SK-N-SH treated with all-trans-retinoic acid at 6 μM for 48 hours (cell line): ENCODE measurements around the gene APOB.

Source experiments
- ATAC-seq: fragments of 200-7000 bp; cut with Tn5 transposase; 3 replicates; pipeline ENCODE4 v1.9.1; 2020; ENCODE audit warnings: mild to moderate bottlenecking, moderate library complexity
- ARNTL ChIP-seq: fragments of 450-650 bp; formaldehyde crosslinking; IDR thresholded peaks from 2 replicates; pipeline ENCODE4 v1.5.0; 2020; ENCODE audit warnings: low read depth, mild to moderate bottlenecking, moderate library complexity, borderline replicate concordance
- BACH2 ChIP-seq: fragments of 250-450 bp; sonication (Bioruptor Pico); IDR thresholded peaks from 2 replicates; pipeline ENCODE4 v1.9.0; 2021; ENCODE audit warnings: mild to moderate bottlenecking, borderline replicate concordance
- CSDC2 ChIP-seq: fragments of 250-450 bp; sonication (Bioruptor Pico); IDR thresholded peaks from 2 replicates; pipeline ENCODE4 v1.5.0; 2020; ENCODE audit warnings: mild to moderate bottlenecking, moderate library complexity
- ESRRG ChIP-seq: fragments of 250-450 bp; sonication (Bioruptor Pico); IDR thresholded peaks from 2 replicates; pipeline ENCODE4 v1.6.1; 2021; ENCODE audit warnings: mild to moderate bottlenecking
- ISL1 ChIP-seq: fragments of 250-450 bp; sonication (Bioruptor Pico); IDR thresholded peaks from 2 replicates; pipeline ENCODE4 v2.1.2; 2022; ENCODE audit warnings: mild to moderate bottlenecking, moderate library complexity
- OSR1 ChIP-seq: fragments of 250-450 bp; sonication (Bioruptor Pico); IDR thresholded peaks from 2 replicates; pipeline ENCODE4 v1.8.0; 2022; ENCODE audit warnings: moderate library complexity, mild to moderate bottlenecking, inconsistent platforms
- PPARA ChIP-seq: fragments of 250-450 bp; sonication (Bioruptor Pico); IDR thresholded peaks from 2 replicates; pipeline ENCODE4 v1.5.0; 2020; ENCODE audit warnings: mild to moderate bottlenecking, borderline replicate concordance
- RARB ChIP-seq: fragments of 250-450 bp; sonication (Bioruptor Pico); IDR thresholded peaks from 2 replicates; pipeline ENCODE4 v1.8.0; 2021; ENCODE audit warnings: mild to moderate bottlenecking, moderate library complexity
- SNAI2 ChIP-seq: fragments of 250-450 bp; sonication (Bioruptor Pico); IDR thresholded peaks from 2 replicates; pipeline ENCODE4 v1.5.0; 2020; ENCODE audit warnings: mild to moderate bottlenecking, moderate library complexity
- TCF4 ChIP-seq: fragments of 250-450 bp; sonication (Bioruptor Pico); IDR thresholded peaks from 2 replicates; pipeline ENCODE4 v1.8.0; 2021; ENCODE audit warnings: mild to moderate bottlenecking, moderate library complexity, borderline replicate concordance
- TOX ChIP-seq: fragments of 250-450 bp; sonication (Bioruptor Pico); IDR thresholded peaks from 2 replicates; pipeline ENCODE4 v1.8.0; 2021; ENCODE audit warnings: mild to moderate bottlenecking, moderate library complexity, borderline replicate concordance
- ZC3H10 ChIP-seq: fragments of 250-450 bp; sonication (Bioruptor Pico); IDR thresholded peaks from 2 replicates; pipeline ENCODE4 v1.5.1; 2021; ENCODE audit warnings: mild to moderate bottlenecking, moderate library complexity
- ZFP30 ChIP-seq: fragments of 450-650 bp; formaldehyde crosslinking; IDR thresholded peaks from 2 replicates; pipeline ENCODE4 v1.5.0; 2022; ENCODE audit warnings: mild to moderate bottlenecking, moderate library complexity
- ZNF70 ChIP-seq: fragments of 450-650 bp; formaldehyde crosslinking; IDR thresholded peaks from 2 replicates; pipeline ENCODE4 v1.5.0; 2020; ENCODE audit warnings: mild to moderate bottlenecking, moderate library complexity
- ZNF8 ChIP-seq: fragments of 450-650 bp; formaldehyde crosslinking; IDR thresholded peaks from 2 replicates; pipeline ENCODE4 v1.5.0; 2020; ENCODE audit warnings: mild to moderate bottlenecking, moderate library complexity
- TF ChIP-seq, protein P1 (sequence below): fragments of 250-450 bp; sonication (Bioruptor Pico); IDR thresholded peaks from 2 replicates; pipeline ENCODE4 v1.8.0; 2020; ENCODE audit warnings: mild to moderate bottlenecking, moderate library complexity, borderline replicate concordance
- TF ChIP-seq, protein P2 (sequence below): fragments of 250-450 bp; sonication (Bioruptor Pico); IDR thresholded peaks from 2 replicates; pipeline ENCODE4 v1.5.1; 2021; ENCODE audit warnings: mild to moderate bottlenecking, moderate library complexity
- TF ChIP-seq, protein P3 (sequence below): fragments of 250-450 bp; sonication (Bioruptor Pico); IDR thresholded peaks from 2 replicates; pipeline ENCODE4 v1.5.1; 2020; ENCODE audit warnings: low read depth, mild to moderate bottlenecking, moderate library complexity
- TF ChIP-seq, protein P4 (sequence below): fragments of 250-450 bp; sonication (Bioruptor Pico); IDR thresholded peaks from 2 replicates; pipeline ENCODE4 v1.5.0; 2020; ENCODE audit warnings: mild to moderate bottlenecking, moderate library complexity

APOB gene

DNA sequence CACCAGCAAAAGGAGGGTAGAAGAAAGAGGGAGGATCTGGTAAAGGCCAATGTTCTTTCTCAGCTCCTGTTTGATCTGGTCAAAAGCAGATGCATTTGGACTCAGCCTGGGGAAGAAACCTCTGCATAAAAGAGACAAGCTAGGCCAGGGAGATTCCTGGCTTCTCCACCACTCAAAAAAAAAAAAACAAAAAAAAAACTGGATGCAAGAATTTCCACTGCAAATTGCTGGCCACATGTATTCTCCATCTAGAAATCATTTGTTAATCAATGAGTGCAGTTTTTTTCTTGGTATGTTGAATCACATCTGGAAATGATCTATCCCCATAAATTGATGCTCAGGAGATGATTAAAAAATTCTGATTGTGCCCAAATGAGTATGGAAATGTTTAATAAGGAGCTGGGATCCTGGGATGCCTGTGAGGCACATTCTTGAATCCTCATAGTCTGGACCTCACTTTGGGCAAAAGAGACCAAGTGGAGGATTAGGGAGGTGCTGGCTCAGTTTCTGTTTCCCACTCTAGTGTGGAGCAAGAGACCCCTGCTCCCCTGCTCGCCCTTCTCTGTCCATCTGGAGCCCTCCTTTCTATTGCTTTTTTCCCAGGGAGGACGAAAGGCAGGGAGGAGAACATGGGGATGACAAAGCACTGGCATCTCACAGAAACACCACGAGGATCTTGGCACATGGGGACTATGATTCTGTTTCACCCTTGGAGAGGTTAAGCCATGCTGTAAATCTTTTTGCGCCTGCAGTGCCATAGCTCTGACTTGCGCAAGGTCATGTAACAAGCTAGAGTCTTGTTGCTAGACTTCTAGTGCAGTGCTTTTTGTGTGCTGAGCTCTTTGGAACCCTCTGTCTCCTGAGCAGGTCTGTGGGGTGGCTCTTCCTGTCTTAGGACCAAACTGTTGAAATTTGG lies 57.6 kb downstream of the APOB start:
- no peak for ATAC-seq
- TF ChIP-seq ZNF70 (CRISPR knock-in tag): no peak
- no peak for TF ChIP-seq PPARA (CRISPR knock-in tag)
- TF ChIP-seq, protein P1, sequence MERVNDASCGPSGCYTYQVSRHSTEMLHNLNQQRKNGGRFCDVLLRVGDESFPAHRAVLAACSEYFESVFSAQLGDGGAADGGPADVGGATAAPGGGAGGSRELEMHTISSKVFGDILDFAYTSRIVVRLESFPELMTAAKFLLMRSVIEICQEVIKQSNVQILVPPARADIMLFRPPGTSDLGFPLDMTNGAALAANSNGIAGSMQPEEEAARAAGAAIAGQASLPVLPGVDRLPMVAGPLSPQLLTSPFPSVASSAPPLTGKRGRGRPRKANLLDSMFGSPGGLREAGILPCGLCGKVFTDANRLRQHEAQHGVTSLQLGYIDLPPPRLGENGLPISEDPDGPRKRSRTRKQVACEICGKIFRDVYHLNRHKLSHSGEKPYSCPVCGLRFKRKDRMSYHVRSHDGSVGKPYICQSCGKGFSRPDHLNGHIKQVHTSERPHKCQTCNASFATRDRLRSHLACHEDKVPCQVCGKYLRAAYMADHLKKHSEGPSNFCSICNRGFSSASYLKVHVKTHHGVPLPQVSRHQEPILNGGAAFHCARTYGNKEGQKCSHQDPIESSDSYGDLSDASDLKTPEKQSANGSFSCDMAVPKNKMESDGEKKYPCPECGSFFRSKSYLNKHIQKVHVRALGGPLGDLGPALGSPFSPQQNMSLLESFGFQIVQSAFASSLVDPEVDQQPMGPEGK (CRISPR knock-in tag): no peak
- TF ChIP-seq BACH2 (CRISPR knock-in tag): no peak
- TF ChIP-seq, protein P2, sequence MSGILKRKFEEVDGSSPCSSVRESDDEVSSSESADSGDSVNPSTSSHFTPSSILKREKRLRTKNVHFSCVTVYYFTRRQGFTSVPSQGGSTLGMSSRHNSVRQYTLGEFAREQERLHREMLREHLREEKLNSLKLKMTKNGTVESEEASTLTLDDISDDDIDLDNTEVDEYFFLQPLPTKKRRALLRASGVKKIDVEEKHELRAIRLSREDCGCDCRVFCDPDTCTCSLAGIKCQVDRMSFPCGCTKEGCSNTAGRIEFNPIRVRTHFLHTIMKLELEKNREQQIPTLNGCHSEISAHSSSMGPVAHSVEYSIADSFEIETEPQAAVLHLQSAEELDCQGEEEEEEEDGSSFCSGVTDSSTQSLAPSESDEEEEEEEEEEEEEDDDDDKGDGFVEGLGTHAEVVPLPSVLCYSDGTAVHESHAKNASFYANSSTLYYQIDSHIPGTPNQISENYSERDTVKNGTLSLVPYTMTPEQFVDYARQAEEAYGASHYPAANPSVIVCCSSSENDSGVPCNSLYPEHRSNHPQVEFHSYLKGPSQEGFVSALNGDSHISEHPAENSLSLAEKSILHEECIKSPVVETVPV (CRISPR knock-in tag): no peak
- TF ChIP-seq TOX (CRISPR knock-in tag): no peak

DNA sequence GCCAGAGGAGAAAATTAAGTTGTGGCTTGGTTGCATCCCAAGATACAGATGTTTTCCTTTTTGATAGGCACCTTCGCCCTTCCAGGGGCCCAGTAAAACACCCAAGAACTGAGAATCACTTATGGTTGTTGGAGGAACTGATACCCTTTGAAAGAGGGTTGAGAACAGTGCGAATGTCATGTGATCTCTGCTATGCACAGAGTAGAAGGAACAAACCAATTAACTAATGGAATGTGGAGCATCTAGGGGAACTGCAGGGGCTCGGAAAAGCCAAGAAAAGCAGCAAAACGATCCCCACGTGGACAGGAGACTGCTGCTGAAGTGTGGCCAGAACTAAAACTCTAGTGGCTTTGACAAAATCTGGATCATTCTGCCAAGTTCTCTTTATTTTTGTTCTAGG lies 58.8 kb downstream of the APOB start:
- TF ChIP-seq ZNF8: no peak
- no peak for TF ChIP-seq ESRRG (CRISPR knock-in tag)
- no peak for TF ChIP-seq ZFP30
- TF ChIP-seq, all 23 proteins: peak for 0
- no peak for ATAC-seq

DNA sequence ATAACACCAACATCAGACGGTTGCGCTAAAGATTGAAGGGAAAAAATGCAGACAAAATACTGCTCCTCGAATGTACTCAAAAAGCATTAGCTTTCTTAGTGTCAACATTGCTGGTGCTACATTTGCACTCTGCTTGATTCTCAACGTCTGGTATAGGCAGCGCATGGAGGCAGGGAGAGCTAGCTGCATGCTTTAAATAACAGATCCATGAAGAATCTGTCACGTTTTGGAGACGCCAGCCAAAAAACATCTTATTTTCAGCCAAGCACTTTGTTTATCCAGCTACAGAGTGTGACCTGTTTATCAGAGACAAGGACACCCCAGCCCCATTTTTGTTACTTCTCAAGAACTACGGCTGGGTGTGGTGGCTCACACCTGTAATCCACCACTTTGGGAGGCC lies 59.5 kb downstream of the APOB start:
- no peak for ATAC-seq
- TF ChIP-seq, protein P3, sequence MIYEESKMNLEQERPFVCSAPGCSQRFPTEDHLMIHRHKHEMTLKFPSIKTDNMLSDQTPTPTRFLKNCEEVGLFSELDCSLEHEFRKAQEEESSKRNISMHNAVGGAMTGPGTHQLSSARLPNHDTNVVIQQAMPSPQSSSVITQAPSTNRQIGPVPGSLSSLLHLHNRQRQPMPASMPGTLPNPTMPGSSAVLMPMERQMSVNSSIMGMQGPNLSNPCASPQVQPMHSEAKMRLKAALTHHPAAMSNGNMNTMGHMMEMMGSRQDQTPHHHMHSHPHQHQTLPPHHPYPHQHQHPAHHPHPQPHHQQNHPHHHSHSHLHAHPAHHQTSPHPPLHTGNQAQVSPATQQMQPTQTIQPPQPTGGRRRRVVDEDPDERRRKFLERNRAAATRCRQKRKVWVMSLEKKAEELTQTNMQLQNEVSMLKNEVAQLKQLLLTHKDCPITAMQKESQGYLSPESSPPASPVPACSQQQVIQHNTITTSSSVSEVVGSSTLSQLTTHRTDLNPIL (CRISPR knock-in tag): no peak
- no peak for TF ChIP-seq OSR1 (CRISPR knock-in tag)
- no peak for TF ChIP-seq ZNF8
- no peak for TF ChIP-seq BACH2 (CRISPR knock-in tag)
- no peak for TF ChIP-seq ZC3H10 (CRISPR knock-in tag)
- TF ChIP-seq ISL1 (CRISPR knock-in tag): no peak
- TF ChIP-seq TCF4 (CRISPR knock-in tag): no peak
- TF ChIP-seq SNAI2 (CRISPR knock-in tag): no peak
- no peak for TF ChIP-seq RARB
- no peak for TF ChIP-seq ESRRG (CRISPR knock-in tag)
- no peak for TF ChIP-seq ARNTL (CRISPR knock-in tag)
- TF ChIP-seq CSDC2: no peak
- TF ChIP-seq, protein P2 (CRISPR knock-in tag): no peak
- no peak for TF ChIP-seq ZFP30
- TF ChIP-seq, protein P1 (CRISPR knock-in tag): no peak
- no peak for TF ChIP-seq PPARA (CRISPR knock-in tag)
- TF ChIP-seq, protein P4, sequence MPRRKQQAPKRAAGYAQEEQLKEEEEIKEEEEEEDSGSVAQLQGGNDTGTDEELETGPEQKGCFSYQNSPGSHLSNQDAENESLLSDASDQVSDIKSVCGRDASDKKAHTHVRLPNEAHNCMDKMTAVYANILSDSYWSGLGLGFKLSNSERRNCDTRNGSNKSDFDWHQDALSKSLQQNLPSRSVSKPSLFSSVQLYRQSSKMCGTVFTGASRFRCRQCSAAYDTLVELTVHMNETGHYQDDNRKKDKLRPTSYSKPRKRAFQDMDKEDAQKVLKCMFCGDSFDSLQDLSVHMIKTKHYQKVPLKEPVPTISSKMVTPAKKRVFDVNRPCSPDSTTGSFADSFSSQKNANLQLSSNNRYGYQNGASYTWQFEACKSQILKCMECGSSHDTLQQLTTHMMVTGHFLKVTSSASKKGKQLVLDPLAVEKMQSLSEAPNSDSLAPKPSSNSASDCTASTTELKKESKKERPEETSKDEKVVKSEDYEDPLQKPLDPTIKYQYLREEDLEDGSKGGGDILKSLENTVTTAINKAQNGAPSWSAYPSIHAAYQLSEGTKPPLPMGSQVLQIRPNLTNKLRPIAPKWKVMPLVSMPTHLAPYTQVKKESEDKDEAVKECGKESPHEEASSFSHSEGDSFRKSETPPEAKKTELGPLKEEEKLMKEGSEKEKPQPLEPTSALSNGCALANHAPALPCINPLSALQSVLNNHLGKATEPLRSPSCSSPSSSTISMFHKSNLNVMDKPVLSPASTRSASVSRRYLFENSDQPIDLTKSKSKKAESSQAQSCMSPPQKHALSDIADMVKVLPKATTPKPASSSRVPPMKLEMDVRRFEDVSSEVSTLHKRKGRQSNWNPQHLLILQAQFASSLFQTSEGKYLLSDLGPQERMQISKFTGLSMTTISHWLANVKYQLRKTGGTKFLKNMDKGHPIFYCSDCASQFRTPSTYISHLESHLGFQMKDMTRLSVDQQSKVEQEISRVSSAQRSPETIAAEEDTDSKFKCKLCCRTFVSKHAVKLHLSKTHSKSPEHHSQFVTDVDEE (CRISPR knock-in tag): no peak
